Measurements from ENCODE around the gene PADI3.

GRCh38 chr1:17214876-17215544, 33.9 kb upstream of the PADI3 start:
- no peak for TF ChIP-seq TAF1 (IDR thresholded peaks at IDR 0.05; ENCODE audit: low read depth)
- TF ChIP-seq EP300 (IDR thresholded peaks at IDR 0.05; ENCODE audit: borderline replicate concordance), result no peak; the same call in 1 of the 2 replicates
